ENCODE data around the gene CFLAR.

CFLAR gene

DNA sequence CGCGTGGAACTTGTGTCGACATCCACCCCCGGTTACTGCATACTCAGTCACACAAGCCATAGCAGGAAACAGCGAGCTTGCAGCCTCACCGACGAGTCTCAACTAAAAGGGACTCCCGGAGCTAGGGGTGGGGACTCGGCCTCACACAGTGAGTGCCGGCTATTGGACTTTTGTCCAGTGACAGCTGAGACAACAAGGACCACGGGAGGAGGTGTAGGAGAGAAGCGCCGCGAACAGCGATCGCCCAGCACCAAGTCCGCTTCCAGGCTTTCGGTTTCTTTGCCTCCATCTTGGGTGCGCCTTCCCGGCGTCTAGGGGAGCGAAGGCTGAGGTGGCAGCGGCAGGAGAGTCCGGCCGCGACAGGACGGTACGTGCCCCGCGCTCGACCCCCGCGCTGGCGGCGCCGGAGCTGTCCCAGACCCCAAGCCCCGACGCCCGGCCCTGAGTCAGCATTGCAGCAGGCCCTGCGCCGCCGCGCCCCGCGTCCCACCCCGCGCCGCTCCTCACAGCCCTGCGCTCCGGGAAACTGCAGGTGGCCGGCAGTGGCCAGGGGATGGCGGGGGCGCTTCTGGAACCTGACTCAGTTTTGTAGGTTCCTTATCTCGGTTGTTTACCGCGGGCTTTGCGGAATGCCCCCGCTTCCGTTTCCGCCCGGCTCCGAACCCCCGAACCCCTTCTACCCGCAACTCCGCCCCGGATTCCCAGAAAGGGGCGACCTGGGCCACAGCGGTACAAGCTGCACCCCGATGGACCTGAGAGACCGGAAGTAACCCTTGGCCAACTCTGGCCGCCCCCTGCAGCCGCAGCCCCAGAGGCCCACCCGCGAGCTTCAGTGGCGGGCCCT is at the start of gene CFLAR:
Gene CFLAR, plus strand, starts transcription at position 50 of the 844 bp plus-strand sequence. CDS start 13,702 bp downstream, outside the sequence.
- peaks cover 45% of the 10 kb centered on the region for H3K36me3 Mint-ChIP-seq (ENCODE audit: insufficient read depth)

DNA sequence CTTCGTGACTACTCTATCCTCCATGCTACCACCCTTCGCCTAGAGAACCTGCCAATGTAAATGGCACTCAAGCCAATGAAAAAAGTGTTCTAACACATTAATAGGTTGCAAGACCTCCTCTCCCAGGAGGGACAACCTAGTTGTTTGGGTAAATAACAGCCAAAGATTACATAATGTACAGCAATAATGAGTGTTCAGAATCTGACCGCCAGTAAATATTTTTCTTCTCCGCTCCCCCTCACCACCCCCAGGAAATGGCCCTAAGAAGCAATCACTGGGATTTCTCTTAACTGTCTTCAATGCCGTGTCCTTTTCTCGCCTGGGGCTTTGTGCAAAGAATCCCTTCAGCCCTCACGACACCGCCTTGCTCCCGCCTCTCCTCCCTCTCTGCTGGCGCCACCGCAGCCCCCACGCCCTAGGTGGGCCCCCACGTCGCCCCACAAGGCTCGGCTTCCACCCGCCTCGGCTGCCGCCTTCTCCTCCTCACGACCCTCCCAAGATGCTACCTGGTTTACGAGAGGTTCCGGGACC is 45.0 kb upstream of the CFLAR start:
- DNase-seq (ENCODE audit: low spot score in 2 of 2), result no peak
- peak overlapping the region; percentile 95 for H3K4me3 Mint-ChIP-seq
- no peaks in the 10 kb centered on the region for H3K9me3 Mint-ChIP-seq
- ATAC-seq (replicated peaks; ENCODE audit: extremely low read depth, poor library complexity, severe bottlenecking), result peak; percentile 33
- no peaks in the 10 kb centered on the region for H3K27me3 Mint-ChIP-seq
- H3K27ac Mint-ChIP-seq (ENCODE audit: low read depth), result peak overlapping the region; percentile 98
- H3K4me1 Mint-ChIP-seq, result peaks cover 49% of the 10 kb centered on the region
- H3K36me3 Mint-ChIP-seq (ENCODE audit: insufficient read depth), result peaks cover 19% of the 10 kb centered on the region

More for the DNA sequence above, at the start of gene CFLAR:
- Mint-ChIP-seq H3K4me1 (peaks cover 47% of the 10 kb centered on the region), H3K27me3 (no peaks in the 10 kb centered on the region), H3K4me3 (peak within 1 kb of the TSS; percentile 89), H3K9me3 (no peaks in the 10 kb centered on the region), H3K27ac (ENCODE audit: low read depth) (peak within 1 kb of the TSS; percentile 100)
- peak; percentile 43 for ATAC-seq (replicated peaks; ENCODE audit: extremely low read depth, poor library complexity, severe bottlenecking)
- DNase-seq (ENCODE audit: low spot score in 2 of 2), result peak; percentile 78 to 79

DNA sequence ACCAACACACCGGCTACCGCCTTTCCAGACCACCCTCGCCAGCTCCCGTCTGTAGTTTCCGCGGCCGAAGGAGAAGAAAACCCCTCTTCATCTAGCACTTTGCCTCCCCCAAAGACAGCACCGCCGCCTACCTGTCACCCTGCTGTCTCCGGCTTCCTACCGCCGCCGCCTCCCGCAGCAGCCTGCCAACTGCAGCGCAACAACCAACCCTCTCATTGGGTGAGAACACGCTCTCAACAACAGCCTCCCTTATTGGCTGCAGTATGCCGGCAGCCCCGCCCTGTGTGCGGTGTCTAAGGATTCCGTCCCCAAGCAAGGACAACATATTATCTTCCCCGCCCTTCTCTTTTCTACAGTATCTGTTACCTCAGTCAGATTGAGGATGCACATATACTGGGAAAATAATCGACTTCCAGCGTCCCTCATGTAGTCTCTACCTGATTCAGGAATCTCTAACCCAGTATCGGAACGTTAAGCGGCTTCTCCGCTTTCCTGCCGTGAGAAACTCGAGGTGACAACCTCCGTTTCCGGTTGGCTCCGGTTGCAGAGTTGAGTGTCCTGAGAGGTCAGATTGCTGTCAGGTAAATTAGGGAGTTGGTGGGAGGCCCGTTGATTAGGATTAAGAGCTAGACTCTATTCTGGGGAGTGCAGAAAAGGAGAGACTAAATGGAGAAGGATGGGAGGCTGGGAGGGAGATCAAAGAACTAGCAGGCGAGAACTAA is 44.3 kb upstream of the CFLAR start, which contains the start of the genes HYCC2 and NDUFB3:
Gene HYCC2, minus strand, starts transcription at position 193 of the 722 bp plus-strand sequence. CDS start 47,662 bp downstream, outside the sequence.
Gene NDUFB3, plus strand, starts transcription at position 523 of the 722 bp plus-strand sequence. CDS start 6,882 bp downstream, outside the sequence.
- H3K27me3 Mint-ChIP-seq, result no peaks in the 10 kb centered on the region
- ATAC-seq (replicated peaks; ENCODE audit: extremely low read depth, poor library complexity, severe bottlenecking) (peak; percentile 97), DNase-seq (ENCODE audit: low spot score in 2 of 2) (peak; percentile 88 to 94)
- peaks cover 19% of the 10 kb centered on the region for H3K36me3 Mint-ChIP-seq (ENCODE audit: insufficient read depth)
- peaks cover 45% of the 10 kb centered on the region for H3K4me1 Mint-ChIP-seq
- no peaks in the 10 kb centered on the region for H3K9me3 Mint-ChIP-seq
- H3K4me3 Mint-ChIP-seq, result peak within 1 kb of the TSS; percentile 95
- peak within 1 kb of the TSS; percentile 98 for H3K27ac Mint-ChIP-seq (ENCODE audit: low read depth)

DNA sequence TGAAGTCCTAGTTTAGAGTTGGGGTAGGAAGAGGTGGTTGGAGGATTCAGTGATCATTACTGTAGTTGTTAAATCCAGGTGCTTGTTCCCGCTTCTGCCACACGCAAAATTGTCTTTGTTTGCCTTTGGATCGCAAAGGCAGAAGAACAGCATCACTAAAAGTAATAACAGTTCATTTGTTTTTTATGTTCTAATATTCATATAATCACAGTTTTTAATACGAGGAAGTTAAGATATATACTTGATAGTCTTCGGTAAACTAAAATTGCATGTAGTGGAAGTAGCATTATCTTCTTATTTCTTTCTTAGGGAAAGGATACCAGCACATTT is 43.8 kb upstream of the CFLAR start:
- peak overlapping the region; percentile 95 for H3K4me3 Mint-ChIP-seq
- peaks cover 19% of the 10 kb centered on the region for H3K36me3 Mint-ChIP-seq (ENCODE audit: insufficient read depth)
- no peaks in the 10 kb centered on the region for H3K9me3 Mint-ChIP-seq
- peak overlapping the region; percentile 98 for H3K27ac Mint-ChIP-seq (ENCODE audit: low read depth)
- no peak for DNase-seq (ENCODE audit: low spot score in 2 of 2)
- ATAC-seq (replicated peaks; ENCODE audit: extremely low read depth, poor library complexity, severe bottlenecking), result no peak
- H3K27me3 Mint-ChIP-seq, result no peaks in the 10 kb centered on the region
- peaks cover 41% of the 10 kb centered on the region for H3K4me1 Mint-ChIP-seq

DNA sequence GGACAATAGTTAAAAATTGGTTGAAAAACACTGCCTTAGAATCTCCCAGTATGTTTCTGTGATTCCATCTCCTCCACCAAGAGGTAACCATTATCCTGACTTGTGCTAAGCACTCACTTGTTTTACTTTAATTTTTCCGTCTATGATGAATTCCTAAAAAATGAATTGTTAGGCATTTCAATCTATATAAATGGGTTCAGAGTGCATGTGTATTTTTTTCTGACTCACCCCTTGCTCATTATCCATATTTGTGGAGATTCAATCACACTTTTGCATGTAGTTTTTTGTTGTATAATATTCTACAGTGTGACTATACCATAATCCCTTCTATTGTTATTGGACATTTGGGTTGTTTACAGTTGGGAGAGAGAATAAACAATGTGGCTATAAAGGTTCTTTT is 42.9 kb upstream of the CFLAR start:
- no peak overlapping the region for H3K27ac Mint-ChIP-seq (ENCODE audit: low read depth)
- no peaks in the 10 kb centered on the region for H3K27me3 Mint-ChIP-seq
- H3K36me3 Mint-ChIP-seq (ENCODE audit: insufficient read depth), result peaks cover 19% of the 10 kb centered on the region
- ATAC-seq (replicated peaks; ENCODE audit: extremely low read depth, poor library complexity, severe bottlenecking) (no peak), DNase-seq (ENCODE audit: low spot score in 2 of 2) (no peak)
- H3K4me3 Mint-ChIP-seq, result peak overlapping the region; percentile 95
- H3K9me3 Mint-ChIP-seq, result no peaks in the 10 kb centered on the region
- peaks cover 41% of the 10 kb centered on the region for H3K4me1 Mint-ChIP-seq

DNA sequence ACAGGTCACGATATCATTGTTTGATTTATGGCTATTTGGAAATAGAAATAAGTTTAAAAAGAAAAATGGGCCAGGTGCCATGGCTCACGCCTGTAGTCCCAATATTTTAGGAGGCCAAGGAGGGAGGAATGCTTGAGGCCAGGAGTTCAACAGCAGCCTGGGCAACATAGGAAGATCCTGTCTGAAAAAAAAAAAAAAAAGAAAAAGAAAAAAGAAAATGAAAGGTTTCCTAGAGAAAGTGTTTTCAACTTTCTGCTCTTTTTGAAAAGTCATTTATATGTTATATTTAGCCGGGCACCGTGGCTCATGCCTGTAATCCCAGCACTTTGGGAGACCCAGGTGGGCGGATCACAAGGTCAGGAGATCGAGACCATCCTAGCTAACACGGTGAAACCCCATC is 41.0 kb upstream of the CFLAR start:
- DNase-seq (ENCODE audit: low spot score in 2 of 2), result no peak
- Mint-ChIP-seq H3K4me1 (peaks cover 25% of the 10 kb centered on the region), H3K27ac (ENCODE audit: low read depth) (no peak overlapping the region), H3K4me3 (no peak overlapping the region), H3K27me3 (no peaks in the 10 kb centered on the region), H3K9me3 (no peaks in the 10 kb centered on the region), H3K36me3 (ENCODE audit: insufficient read depth) (peaks cover 24% of the 10 kb centered on the region)
- no peak for ATAC-seq (replicated peaks; ENCODE audit: extremely low read depth, poor library complexity, severe bottlenecking)

DNA sequence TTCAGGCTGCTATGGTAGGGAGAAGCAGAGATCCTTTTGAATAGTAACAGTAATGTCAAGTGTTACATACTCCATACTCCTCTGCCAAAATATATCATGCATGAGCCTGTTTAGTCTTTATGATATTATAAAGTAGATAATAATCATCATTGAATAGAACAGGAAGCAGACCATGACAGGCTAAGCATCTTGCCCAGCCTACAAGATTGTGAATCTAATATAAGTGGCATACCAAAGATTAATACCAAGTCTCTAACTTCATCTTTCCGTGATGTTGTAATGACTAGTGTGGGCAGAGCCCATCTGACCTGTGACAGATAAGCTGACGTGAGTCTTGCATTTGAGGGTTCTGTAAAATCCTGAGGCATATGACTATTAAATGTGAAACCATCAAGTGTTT is 31.1 kb upstream of the CFLAR start:
- no peaks in the 10 kb centered on the region for H3K27me3 Mint-ChIP-seq
- no peaks in the 10 kb centered on the region for H3K4me1 Mint-ChIP-seq
- H3K27ac Mint-ChIP-seq (ENCODE audit: low read depth), result no peak overlapping the region
- ATAC-seq (replicated peaks; ENCODE audit: extremely low read depth, poor library complexity, severe bottlenecking), result no peak
- H3K36me3 Mint-ChIP-seq (ENCODE audit: insufficient read depth), result peaks cover 49% of the 10 kb centered on the region
- no peak for DNase-seq (ENCODE audit: low spot score in 2 of 2)
- no peak overlapping the region for H3K4me3 Mint-ChIP-seq
- no peaks in the 10 kb centered on the region for H3K9me3 Mint-ChIP-seq

DNA sequence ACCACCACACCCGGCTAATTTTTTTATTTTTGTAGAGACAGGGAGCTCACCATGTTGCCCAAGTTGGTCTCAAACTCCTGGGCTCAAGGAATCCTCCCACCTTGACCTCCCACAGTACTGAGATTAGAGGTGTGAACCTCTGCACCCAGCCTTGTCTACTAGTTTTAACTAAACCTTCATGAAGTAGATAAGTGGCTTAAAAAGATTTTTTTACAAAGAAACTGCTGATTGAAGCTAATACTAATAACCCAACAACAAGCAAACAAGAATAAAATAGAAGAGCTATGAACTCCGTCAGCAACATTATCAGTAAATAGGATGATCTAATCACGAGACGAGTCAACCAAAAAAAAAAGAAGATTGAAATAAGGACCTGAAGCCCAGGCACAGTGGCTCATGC is 25.4 kb upstream of the CFLAR start:
- Mint-ChIP-seq H3K27me3 (no peaks in the 10 kb centered on the region), H3K27ac (ENCODE audit: low read depth) (no peak overlapping the region), H3K9me3 (no peaks in the 10 kb centered on the region), H3K4me3 (no peak overlapping the region), H3K36me3 (ENCODE audit: insufficient read depth) (peaks cover 21% of the 10 kb centered on the region), H3K4me1 (no peaks in the 10 kb centered on the region)
- DNase-seq (ENCODE audit: low spot score in 2 of 2), result no peak
- ATAC-seq (replicated peaks; ENCODE audit: extremely low read depth, poor library complexity, severe bottlenecking), result no peak

DNA sequence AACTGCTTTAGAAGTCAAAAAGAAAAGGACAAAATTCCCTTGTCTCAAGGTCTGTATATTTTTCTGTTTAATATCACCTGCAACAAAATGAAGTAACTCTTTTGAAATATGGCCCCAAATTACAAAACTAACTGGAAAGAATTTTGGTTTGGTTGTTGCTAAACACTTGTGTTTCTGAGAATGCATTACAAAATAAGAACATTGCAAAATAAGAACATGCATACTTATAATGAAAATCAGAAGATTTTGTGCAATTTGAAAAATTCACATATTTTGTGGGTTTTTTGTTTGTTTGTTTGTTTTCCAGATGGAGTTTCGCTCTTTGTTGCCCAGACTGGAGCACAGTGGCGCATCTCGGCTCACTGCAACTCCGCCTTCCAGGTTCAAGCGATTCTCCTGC is 22.4 kb upstream of the CFLAR start:
- no peak overlapping the region for H3K4me3 Mint-ChIP-seq
- DNase-seq (ENCODE audit: low spot score in 2 of 2), result no peak
- no peak for ATAC-seq (replicated peaks; ENCODE audit: extremely low read depth, poor library complexity, severe bottlenecking)
- no peaks in the 10 kb centered on the region for H3K27me3 Mint-ChIP-seq
- peaks cover 4% of the 10 kb centered on the region for H3K36me3 Mint-ChIP-seq (ENCODE audit: insufficient read depth)
- H3K27ac Mint-ChIP-seq (ENCODE audit: low read depth), result no peak overlapping the region
- H3K9me3 Mint-ChIP-seq, result no peaks in the 10 kb centered on the region
- no peaks in the 10 kb centered on the region for H3K4me1 Mint-ChIP-seq

DNA sequence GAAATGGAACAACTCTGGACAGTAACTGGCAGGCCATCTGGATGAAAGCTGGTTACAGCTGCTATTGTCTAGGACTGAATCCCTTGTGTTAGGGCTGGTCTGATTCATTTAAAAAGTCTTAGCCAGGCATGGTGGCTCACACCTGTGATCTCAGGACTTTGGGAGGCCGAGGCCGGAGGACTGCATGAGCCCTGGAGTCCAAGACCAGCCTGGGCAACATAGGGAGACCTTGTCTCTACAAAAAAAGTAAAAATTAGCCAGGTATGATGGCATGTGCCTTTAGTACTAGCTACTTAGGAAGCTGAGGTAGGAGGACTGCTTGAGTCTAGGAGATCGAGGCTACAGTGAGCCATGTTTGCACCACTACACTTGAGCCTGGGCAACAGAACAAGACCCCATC is 15.5 kb upstream of the CFLAR start:
- ATAC-seq (replicated peaks; ENCODE audit: extremely low read depth, poor library complexity, severe bottlenecking) (no peak), DNase-seq (ENCODE audit: low spot score in 2 of 2) (no peak)
- no peak overlapping the region for H3K4me3 Mint-ChIP-seq
- no peaks in the 10 kb centered on the region for H3K27me3 Mint-ChIP-seq
- H3K4me1 Mint-ChIP-seq, result no peaks in the 10 kb centered on the region
- peaks cover 3% of the 10 kb centered on the region for H3K36me3 Mint-ChIP-seq (ENCODE audit: insufficient read depth)
- H3K9me3 Mint-ChIP-seq, result no peaks in the 10 kb centered on the region
- H3K27ac Mint-ChIP-seq (ENCODE audit: low read depth), result no peak overlapping the region

DNA sequence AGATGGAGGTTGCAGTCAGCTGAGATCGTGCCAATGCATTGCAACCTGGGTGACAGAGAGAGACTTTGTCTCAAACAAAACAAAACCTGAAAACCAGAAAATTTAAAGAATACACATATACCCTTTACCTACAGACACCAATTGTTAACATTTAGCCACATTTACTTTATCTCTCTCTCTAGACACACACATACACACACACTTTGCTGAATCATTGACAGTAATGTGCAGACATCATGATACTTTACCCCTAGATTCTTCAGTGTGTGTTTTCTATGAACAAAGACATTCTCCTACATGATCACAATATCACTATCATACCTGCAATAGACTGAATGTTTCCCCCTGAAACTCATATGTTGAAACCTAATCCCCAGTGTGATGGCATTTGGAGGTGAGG is 10.2 kb upstream of the CFLAR start:
- Mint-ChIP-seq H3K27ac (ENCODE audit: low read depth) (no peak overlapping the region), H3K4me1 (no peaks in the 10 kb centered on the region), H3K36me3 (ENCODE audit: insufficient read depth) (peaks cover 3% of the 10 kb centered on the region), H3K9me3 (no peaks in the 10 kb centered on the region), H3K4me3 (no peak overlapping the region), H3K27me3 (no peaks in the 10 kb centered on the region)
- no peak for DNase-seq (ENCODE audit: low spot score in 2 of 2)
- no peak for ATAC-seq (replicated peaks; ENCODE audit: extremely low read depth, poor library complexity, severe bottlenecking)

DNA sequence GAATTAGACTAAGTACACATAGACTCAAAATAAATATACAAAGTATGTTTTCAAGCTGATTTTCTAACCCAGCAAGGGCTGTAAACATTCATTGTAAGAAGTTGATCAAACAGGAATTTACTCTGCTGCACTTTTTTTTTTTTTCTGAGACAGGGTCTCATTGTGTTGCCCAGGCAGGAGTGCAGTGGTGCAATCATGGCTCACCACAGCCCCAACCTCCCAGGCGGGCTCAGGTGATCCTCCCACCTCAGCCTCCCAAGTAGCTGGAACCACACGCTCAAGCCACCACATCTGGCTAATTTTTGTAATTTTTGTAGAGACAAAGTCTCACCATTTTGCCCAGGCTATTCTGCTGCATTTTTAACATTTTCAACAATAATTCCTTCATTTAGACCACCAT is 8.3 kb upstream of the CFLAR start:
- no peak overlapping the region for H3K27ac Mint-ChIP-seq (ENCODE audit: low read depth)
- no peak for DNase-seq (ENCODE audit: low spot score in 2 of 2)
- no peak overlapping the region for H3K4me3 Mint-ChIP-seq
- no peaks in the 10 kb centered on the region for H3K4me1 Mint-ChIP-seq
- H3K9me3 Mint-ChIP-seq, result no peaks in the 10 kb centered on the region
- no peak for ATAC-seq (replicated peaks; ENCODE audit: extremely low read depth, poor library complexity, severe bottlenecking)
- H3K36me3 Mint-ChIP-seq (ENCODE audit: insufficient read depth), result no peaks in the 10 kb centered on the region
- H3K27me3 Mint-ChIP-seq, result no peaks in the 10 kb centered on the region
